Iris pigment epithelial cell (primary cell): Measurements from ENCODE around the gene SCO2.

Experiments
- DNase-seq: peaks from one replicate; pipeline ENCODE4 v3.0.0-alpha.2; 2011; ENCODE audit warnings: low read depth

The SCO2 gene, protein sequence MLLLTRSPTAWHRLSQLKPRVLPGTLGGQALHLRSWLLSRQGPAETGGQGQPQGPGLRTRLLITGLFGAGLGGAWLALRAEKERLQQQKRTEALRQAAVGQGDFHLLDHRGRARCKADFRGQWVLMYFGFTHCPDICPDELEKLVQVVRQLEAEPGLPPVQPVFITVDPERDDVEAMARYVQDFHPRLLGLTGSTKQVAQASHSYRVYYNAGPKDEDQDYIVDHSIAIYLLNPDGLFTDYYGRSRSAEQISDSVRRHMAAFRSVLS

DNA sequence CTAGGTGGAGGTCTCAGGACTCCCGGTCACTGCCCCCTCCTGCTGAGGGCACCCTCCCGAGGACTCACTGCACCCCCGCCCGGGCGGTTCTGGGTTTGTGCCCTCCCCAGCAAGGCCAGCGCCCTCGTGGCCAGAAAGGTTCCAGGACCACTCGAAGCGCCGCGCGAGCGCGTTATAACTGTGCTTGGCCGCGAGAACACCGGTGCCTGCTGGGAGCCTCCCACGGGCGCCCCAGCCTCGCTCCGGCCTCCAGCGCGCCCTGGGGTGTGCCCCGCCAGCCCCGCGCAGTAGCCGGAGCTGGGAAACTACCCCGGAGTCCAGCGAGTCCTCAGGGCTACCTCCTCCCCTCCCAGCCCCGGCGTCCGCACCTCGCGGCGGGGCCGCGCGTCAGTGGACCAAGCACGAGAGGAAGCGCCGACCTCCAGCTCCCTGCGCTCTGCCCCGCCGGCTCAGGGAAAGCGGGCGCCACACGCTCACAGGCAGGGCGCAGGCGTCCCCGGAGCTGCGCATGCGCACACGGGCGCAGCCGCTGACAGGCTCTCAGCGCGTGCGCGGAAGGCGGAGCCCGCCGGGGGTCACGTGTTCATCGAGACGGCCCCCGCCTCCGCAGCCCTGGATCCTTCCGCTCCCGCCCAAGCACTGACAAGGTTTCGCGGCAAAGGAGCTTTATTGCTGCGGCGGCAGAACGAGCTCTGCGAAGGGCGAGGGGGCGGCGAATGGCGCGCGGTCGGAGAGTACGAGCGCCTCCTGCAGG lies at the start of gene SCO2:
TSS of gene SCO2 (minus strand) at position 495 of the 754 bp plus-strand sequence. CDS start 1,187 bp downstream, outside the sequence.
- DNase-seq = peak; percentile 98

DNA sequence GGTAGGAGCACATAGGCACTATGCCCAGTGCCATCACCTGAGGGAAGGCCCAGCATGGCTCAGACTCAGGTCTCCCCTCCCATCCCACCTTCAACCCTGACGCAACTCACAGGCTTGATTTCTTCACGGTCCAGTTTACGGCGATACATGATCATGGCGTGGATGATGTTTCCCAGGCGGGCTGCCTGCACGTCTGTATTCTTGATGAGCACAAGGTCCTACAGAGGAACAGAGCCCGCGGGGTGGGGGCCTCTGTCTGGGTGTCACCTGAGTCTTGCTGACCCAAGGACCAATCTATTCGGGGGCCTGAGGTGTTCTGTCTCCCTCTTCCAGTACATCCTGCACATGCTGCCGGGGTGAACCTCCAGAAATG lies 49.0 kb upstream of the SCO2 start:
- no peak for DNase-seq

DNA sequence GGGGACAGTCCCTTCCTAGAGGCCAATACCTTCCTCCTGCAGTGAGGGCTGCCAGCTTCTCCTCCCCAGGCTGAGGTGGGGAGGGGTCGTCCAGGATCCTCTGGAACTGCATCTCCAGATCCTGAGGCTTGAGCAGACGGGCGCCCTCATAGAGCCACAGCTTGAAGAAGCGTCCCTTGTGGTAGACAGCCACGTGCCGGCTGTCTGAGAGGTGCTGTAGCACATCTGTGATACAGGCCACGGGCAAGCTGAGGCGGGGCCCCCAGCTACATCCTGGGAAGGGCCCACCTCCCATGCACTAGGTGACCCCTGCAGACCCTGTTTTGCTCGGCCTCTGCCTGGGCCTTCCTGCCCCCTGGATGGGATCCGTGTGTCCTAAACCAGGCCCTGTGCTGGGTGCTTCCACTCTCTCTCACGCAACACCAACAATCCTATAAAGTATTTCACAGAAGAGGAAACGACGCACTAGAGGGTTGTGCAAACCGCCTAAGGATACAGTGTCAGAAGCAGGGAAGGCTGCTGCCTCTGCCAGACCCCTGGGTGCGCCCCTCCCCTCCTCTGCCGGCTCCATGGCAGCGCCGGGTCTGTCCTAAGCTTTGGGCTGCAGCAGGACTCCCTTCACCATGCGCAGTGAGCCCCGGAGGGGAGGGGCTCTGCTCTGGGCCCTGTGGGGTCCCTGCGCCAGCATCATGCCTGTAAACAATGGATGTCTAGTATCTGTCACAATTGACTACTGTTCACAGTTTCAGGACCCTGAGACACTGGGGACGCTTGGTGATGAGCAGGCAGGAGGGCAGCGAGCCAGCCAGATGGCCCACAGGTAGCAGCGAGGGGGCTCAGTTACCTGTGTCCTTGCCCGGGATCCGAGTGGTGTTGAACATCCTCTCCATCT lies 48.3 kb upstream of the SCO2 start:
- no peak for DNase-seq

DNA sequence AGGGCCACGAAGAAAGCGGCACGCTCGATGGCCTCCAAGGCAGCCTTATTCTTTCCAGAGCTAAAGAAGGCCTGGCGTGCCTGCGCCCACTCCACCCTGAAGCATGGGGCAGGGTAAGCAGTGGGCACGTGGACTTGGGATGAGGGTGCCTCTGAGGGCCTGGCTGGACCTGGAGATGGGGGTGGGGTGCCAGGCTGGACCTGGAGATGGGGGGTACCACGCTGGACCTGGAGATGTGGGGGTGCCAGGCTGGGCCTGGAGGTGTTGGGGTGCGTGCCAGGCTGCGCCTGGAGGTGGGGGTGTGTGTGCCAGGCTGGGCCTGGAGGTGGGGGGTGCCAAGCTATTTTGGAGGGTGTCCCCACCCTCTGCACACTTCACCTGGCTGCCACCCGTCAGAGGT lies 47.6 kb upstream of the SCO2 start:
- no peak for DNase-seq

DNA sequence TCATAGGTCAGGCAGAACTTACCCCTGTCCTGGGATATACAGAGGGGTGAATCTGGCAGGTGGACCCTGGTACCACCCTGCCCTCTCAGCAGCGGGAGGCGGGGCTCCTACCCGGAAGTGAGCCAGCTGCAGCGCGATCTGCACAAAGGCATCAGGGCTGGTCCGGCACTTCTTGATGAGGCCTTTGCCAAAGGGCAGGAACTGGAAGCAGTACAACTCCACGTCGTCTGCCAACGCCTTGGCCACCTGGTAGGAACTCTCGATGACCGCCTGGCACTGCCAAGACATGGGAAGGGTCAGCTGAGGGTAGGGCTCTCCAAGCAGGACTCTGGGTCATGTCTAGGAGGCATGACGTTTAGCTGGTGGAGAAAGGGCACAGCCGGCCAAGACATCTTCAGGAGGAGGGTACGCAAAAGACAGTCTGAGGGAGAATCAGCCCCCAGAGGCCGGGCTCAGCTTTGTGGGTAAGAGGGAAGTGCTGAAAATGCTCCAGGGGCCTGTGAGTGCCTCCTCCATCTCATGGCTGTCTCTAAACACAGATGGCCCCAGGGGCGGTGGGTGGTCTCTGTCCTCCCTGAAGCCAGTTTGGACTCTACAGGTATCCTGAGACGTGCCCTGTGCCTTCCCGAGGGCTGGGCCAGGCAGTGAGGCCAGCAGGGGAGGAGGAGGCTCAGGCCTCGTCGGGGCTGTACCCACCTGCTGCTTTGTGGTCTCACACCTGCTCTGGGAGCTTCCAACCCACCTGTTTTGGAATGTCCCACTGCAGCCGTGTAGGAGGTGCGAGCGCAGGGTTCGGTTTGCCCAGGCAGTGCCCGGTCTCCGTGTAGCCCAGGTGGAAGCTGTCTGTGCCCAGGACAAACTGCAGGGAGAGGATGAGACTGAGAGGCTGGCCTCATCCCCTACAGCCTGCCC lies 46.1 kb upstream of the SCO2 start:
- no peak for DNase-seq

DNA sequence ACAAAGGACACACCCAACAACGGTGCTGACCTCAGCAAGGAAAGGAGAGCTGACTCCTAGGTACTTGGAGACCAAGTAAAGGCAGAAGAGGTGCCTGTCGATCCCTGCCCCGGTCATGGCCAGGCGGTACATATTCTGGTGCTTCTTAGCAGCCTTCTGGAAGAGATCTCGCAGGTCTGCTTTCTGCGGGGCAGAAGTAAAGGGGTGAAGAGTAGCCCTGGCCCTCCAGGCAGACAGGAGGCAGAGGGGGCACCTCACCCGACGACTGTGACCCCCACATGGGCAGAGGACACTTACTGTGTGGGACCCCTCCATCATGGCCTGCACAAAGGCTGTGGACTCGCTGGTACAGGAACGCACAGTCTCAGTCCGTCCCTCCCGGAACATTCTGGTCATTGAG lies 45.5 kb upstream of the SCO2 start:
- DNase-seq = no peak

DNA sequence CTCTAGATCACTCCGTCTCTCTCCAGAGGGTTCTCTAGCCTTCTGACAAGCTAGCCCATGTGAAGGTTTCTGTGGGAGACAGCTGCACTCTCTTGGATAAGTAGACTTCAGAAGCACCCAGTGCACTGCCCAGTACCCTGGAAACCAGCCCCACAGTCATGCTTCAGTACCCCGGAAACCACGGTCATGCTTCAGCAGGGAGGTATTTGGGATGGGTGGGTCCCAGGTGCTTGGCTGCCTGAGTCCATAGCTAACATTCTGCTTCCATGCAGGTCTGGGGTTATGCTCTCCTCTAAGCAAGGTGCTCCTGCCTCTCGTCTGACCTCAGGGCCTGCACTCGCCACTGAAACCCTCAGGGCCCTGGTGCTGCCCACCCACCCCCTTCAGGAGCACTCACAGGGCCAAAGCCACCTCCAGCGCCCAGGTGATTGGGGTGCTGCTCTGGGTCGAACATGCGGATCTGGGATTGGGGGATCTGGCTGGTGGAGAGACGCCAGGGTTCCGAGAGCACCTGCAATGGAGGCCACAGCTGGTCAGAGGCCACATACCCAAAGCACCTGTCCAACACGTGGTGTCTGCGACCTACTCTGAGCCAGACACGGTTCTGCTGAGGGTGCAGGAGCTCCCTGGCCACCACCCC lies 44.6 kb upstream of the SCO2 start:
- no peak for DNase-seq

DNA sequence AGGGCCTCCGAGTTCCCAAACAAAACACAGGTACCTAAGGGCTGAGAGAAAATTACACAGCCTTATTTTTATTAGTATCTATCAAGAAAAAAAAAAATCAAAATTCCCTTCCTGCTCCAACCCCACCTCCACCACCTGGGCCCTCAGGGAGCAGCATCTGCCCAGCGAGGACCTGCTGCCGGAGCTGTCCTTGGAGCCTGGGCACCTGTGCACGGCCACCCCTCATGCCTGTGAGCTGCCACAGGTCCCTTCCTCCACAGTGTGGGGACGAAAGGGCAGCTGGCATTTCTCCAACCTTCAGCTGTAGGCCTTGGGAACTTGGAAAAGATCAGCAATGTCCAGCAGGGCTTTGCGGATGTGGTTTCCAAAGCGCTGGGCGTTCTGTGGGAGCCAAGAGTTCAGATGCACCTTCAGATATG lies 43.7 kb upstream of the SCO2 start:
- DNase-seq = no peak

DNA sequence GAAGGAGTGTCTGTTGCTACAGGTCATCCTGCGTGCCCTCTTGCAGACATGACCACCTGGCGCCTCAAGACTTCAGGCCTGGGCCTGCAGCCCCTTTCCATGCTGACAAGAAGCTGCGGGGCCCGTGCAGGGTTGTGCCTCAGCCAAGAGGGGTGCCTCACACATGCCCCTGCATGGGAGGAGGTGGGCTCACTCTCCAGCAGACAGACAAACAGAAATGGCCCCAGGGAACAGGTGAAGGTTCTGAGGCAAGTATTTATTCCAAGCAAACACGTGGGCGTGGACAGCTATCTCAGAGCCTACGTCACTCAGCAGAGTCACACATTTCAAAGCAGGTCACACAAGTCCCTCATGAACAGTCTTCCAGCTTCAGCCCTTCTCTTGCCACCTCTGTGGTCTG lies 43.2 kb upstream of the SCO2 start:
- no peak for DNase-seq

DNA sequence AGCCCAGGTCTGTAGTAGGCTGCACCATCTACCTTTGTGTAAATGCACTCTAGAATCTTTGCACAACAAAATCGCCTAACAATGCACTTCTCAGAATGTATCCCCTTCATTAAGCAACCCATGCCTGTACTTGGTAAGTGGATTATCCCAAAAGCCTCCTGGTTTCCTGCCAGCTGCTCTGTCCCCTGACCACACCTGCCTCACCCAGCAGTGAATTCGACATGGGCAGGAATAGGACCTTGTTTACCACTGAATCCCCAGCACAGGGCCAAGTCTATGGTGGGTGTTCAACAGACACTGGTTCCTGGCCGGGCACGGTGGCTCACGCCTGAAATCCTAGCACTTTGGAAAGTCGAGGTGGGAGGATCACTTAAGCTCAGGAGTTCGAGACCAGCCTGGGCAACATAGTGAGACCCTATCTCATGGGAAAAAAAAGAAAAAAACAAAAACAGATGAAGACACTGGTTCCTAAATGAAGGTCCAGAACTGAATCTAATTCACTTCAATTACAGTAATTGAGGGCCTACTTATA lies 42.4 kb upstream of the SCO2 start:
- DNase-seq = no peak

DNA sequence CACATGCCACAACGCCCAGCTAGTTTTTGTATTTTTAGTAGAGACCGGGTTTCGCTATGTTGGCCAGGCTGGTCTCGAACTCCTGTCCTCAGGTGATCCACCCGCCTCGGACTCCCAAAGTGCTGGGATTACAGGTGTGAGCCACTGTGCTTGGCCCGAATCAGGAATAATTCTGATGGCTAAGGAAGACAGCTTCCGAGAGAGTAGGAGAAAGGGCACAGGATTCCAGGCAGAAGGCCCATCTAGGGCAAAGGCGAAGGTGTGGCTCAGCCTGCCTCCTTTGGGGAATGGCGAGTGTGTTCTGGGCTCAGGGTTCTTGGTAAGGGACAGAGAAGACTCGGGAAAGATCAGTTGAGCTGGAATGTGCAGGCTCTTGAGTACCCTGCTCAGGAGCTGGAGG lies 38.9 kb upstream of the SCO2 start:
- no peak for DNase-seq

DNA sequence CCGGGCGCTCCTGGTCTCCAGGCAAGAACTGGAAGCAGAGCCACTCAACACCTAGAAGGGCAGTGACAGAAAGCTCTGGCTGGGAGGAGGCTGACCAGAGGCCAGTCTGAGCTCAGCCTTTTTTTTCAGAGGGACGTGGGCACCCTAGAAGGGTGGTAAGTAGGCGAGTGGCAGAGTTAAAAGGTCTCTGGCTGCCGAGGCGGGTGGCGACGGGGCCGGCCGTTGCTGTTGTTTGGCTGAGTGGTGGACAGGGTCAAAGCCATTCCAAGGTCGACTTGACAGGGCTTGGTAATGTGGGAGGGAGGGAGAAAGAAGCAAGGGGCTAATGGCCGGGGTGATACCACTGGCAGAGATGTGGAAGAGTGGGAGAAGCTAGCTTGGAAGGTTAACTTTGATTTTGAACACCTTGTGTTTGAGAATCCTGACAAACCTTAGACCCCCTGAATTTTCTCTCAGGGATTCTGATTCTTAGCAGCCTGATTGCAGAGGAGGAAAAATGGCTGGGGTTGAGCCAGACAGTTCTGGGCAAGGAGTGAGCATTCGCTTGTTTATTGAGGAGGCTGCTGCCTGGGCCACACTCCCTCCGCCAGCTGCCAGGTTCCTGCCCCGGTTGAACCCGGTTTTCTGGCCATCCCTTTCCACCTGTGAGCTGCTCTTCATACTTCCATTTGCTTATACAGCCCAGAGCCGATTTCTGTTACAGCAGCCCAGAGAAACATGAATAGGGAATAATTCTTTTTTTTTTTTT lies 38.2 kb upstream of the SCO2 start:
- no peak for DNase-seq

DNA sequence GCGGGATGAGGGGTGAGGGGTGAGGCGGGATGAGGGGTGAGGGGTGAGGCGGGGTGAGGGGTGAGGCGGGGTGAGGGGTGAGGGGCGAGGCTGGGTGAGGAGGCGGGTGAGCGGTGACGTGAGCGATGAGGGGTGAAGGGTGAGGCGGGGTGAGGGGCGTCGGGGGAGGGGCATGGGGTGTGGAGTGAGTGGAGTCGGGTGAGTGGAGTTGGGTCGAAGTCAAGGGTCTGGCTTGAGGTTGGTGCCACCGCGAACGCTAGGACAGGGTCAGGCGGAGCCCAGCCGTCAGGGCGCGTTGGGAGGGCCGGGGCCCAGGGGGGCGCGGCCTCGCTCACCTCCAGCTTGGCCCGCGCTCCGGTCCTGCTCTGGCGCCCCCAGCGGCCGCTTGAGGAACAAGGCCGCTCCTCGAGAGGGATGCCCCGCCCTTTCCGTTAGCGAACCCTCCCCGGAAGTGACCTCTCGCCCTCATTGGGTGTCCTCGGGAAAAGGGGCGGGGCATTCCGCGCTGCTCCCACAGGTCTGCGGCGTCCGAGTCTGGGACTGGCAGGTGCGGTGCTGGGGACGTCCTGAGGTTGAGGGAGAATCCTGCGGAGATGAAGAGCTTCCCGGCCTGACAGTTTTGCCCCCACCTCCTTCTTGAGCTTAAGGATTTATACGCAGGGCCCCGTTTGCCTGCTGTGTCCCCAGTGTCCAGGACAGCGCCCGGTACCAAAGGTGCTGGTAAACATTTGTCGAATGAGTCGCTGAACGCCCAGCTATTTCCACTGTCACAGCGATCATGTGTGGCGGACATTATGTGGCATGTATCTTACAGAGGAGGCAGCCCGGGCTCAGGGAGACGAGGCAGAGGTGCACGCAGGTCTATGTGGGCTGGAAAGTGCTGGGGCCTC lies 37.4 kb upstream of the SCO2 start, which contains the start of gene SYCE3:
TSS of gene SYCE3 (minus strand) at position 397 of the 890 bp plus-strand sequence. CDS start 6,514 bp downstream, outside the sequence.
- peak; percentile 79 for DNase-seq

DNA sequence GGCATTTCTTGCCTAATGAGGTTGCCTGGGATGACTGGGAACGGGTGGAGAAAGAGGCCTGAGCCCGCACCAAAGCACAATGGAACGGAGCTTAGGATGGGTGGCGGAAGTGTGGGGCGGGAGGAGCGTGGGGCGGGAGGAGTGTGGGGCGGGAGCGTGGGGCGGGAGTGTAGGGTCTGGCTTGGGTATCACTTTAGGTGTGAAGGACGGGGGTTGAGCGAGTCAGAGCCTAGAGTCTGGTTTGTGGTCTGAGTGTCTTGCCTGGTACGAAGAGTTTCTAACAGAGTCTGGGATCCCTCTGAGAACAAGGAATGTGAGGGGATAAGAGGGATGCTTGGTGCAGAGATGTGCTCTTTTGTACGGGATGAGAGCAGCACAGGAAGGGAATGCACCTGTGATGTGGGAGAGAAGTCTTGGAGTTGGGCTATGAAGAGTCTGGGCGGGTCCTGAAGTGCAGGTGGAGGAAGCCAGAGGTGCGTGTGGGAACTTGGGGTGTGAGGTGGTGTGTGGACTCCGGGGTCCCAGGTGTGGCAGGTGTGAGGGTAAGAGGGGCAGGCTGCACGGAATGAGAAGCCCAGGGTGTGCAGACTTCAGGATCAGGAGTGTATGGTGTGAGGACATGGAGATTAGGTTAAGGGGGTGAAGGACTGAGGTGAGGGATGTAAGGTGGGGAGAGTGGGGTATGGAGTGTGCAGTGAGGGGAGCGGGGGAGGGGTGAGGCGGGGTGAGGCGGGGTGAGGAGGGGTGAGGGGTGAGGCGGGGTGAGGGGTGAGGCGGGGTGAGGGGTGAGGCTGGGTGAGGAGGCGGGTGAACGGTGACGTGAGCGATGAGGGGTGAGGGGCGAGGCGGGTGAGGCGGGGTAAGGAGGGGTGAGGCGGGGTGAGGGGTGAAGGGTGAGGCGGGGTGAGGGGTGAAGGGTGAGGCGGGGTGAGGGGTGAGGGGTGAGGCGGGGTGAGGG lies 36.3 kb upstream of the SCO2 start:
- DNase-seq = no peak

DNA sequence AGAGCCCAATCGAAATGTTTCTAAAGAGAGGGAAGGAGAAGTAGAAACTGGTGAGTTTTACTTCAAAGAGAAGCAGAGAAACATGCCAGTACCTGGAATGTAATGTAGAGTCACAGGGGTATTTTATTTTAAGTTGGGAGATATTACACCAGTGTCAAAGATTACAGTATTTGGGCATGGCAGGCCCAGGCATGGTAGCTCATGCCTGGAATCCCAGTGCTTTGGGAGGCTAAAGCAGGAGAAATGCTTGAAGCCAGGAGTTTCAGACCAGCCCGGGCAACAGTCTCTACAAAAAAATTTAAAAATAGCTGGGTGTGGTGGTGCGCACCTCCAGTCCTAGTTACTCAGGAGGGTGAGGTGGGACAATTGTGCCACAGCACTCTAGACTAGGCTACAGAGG lies 34.6 kb upstream of the SCO2 start:
- no peak for DNase-seq

DNA sequence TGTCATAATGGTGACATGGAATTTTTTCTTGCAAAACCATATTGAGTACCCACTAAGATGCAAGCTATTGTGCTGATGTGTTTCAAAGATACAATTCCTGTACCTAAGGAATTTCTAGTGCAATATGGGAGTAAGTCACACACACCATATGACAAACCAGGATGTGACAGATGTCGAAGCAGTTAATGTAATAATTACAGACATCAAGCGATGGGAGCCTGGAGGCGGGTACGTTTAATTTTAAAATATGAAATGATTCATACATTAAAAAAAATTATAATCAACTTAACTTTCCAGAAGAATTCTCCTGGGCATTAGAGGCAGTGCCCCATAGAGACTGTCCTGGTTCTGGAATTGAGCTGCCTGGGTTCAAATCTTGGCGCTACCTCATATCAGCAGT lies 31.3 kb upstream of the SCO2 start:
- DNase-seq = no peak

DNA sequence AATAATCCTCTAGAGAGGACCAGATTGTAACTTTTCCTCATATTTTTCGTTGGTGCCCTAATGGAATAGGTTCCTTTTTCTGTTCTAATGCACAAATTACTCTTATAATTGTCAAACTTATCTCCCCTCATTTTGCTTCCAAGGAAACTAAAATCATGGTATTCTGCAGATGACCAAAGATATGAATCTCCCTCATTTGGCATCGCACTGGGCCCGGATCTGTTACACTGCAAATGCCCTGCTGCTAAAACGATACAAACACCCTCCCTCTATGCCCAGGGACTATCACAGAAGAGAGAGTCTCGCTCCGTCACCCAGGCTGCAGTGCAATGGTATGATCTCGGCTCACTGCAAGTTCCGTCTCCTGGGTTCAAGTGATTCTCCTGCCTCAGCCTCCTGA lies 27.9 kb upstream of the SCO2 start:
- DNase-seq = no peak
